Prostate gland (tissue), 2 donors: ENCODE data around the gene GPR87.

Source experiments
- CTCF ChIP-seq, 4 experiments: fragments of 200-600 bp in 2 of 4; fragments of 450-650 bp in 2 of 4; sonication (generic) in 2 of 4; IDR thresholded peaks; 1 replicate in 3 of 4; 2 replicates in 1 of 4; pipeline ENCODE4 v1.5.1; 2016 to 2019; ENCODE audit warnings: antibody characterized with exemption in 4 of 4, mild to moderate bottlenecking in 2 of 4, moderate library complexity in 2 of 4
- POLR2A ChIP-seq: fragments of 450-650 bp; IDR thresholded peaks from one replicate; pipeline ENCODE4 v1.6.1; 2016; ENCODE audit warnings: antibody characterized with exemption, mild to moderate bottlenecking
- POLR2AphosphoS5 ChIP-seq: sonication (generic); formaldehyde crosslinking; IDR thresholded peaks from one replicate; pipeline ENCODE4 v1.6.1; 2017; ENCODE audit warnings: antibody characterized with exemption

GRCh38 chr3:151256749-151257148 is 59.9 kb downstream of the GPR87 start:
- TF ChIP-seq CTCF (IDR thresholded peaks at IDR 0.05) (no peak), POLR2AphosphoS5 (no peak), POLR2A (no peak)
